GM18519 (cell line): ENCODE measurements around the gene LRP1-AS.

Experiments used
- ATAC-seq: cut with Tn5 transposase; IDR thresholded peaks from one replicate; pipeline ENCODE4 v1.9.1; 2021; ENCODE audit warnings: mild to moderate bottlenecking, moderate library complexity; ENCODE audit not compliant: unreplicated experiment, low FRiP score

The LRP1-AS gene

DNA sequence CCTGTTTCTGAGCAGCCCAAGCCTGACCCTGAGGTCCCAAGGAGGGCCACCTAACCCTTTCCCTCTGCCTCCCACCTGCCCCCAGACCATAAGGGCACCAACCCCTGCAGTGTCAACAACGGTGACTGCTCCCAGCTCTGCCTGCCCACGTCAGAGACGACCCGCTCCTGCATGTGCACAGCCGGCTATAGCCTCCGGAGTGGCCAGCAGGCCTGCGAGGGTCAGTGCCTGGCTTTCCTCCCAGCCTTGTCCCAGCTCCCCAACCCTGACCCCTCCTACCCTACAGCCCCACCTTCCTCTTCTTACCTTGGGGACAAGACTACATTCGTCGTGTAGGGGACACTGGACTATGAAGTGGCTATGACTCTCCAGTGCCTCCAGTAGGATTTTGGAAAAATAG, 33.7 kb upstream of the LRP1-AS start:
- no peak for ATAC-seq

DNA sequence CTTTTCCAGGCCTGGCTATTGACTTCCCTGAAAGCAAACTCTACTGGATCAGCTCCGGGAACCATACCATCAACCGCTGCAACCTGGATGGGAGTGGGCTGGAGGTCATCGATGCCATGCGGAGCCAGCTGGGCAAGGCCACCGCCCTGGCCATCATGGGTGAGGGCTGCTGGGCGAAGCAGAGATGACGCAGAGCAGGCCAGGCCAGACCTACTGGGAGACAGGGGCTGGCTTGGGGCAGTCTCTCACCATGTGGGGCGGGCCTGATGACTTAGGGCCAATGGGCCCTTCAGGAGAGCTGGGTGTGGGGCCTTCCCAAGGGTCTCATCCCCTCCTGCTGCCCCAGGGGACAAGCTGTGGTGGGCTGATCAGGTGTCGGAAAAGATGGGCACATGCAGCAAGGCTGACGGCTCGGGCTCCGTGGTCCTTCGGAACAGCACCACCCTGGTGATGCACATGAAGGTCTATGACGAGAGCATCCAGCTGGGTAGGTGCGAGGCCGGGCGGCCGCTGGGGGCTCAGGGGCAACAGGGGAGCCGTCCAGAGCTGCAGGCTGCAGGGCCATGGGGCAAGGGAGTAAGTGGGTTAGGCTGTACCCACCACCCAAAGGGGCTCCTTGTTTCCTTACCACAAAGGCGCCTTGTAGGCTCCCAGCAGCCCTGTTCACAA, 33.0 kb upstream of the LRP1-AS start:
- no peak for ATAC-seq

DNA sequence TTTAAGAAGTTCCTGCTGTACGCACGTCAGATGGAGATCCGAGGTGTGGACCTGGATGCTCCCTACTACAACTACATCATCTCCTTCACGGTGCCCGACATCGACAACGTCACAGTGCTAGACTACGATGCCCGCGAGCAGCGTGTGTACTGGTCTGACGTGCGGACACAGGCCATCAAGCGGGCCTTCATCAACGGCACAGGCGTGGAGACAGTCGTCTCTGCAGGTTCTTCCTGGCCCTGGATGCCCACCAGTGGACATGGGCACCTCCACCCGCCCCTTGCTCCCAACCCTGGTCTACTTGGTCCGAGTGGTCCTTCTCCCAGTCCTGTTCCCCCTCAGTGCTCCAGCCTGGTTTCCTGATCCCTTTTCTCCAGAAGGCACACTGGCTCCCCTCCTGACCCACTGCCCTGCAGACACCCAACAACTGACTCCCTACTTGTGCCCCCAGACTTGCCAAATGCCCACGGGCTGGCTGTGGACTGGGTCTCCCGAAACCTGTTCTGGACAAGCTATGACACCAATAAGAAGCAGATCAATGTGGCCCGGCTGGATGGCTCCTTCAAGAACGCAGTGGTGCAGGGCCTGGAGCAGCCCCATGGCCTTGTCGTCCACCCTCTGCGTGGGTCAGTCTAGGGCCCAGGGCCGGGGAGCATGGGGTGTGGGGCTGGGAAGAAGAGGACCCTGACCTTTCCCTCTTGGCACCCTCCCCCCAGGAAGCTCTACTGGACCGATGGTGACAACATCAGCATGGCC, 32.1 kb upstream of the LRP1-AS start:
- ATAC-seq, result no peak

DNA sequence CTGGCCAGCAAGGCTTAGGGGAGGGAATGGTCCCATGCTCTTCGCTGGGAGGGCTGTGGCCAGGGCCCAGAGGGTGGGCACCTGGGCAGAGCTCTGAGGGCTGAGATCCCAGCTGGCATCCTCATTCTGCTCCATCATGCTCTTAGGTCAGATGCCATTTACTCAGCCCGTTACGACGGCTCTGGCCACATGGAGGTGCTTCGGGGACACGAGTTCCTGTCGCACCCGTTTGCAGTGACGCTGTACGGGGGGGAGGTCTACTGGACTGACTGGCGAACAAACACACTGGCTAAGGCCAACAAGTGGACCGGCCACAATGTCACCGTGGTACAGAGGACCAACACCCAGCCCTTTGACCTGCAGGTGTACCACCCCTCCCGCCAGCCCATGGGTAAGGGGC, 30.8 kb upstream of the LRP1-AS start:
- ATAC-seq, result no peak

DNA sequence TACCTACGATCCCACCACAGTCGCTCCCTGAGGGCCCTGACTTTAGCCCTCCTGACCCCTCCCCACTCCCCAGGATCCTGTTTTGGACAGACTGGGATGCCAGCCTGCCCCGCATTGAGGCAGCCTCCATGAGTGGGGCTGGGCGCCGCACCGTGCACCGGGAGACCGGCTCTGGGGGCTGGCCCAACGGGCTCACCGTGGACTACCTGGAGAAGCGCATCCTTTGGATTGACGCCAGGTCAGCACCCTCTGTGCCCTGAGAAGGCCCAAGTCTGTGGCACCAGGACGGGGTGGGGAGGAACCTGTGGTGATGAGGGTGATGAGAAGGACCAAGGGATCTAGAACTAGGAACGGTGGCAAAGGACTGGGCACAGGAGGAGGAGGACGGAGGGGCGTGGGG, 29.9 kb upstream of the LRP1-AS start:
- no peak for ATAC-seq

DNA sequence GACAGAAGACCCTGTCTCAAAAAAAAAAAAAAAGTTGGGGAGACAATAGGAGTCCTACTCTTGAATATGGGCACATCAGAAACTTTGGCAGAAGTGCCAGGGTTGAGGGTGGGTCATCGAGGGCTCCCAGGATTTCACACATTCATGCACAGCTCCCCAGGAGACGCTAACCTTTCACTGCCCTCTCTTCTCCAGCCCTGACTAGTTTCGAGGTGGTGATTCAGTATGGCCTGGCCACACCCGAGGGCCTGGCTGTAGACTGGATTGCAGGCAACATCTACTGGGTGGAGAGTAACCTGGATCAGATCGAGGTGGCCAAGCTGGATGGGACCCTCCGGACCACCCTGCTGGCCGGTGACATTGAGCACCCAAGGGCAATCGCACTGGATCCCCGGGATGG, 29.4 kb upstream of the LRP1-AS start:
- no peak for ATAC-seq

DNA sequence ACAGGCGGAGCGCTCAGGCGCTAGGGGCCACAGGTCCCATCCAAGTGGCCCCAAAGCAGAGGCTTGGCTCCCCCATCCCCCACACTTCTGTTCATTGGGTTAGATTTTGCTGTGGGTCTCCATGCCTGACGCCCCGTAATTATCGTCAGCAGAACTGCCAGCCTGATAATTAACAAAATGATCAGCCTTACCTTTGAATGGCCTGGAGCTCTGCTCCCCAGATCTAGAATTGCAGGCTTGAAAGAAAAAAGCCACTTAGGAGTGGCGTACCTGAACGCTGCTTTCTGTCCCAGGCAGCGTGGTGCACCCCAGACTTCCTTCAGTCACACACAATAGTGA, 28.7 kb upstream of the LRP1-AS start:
- ATAC-seq, result no peak

DNA sequence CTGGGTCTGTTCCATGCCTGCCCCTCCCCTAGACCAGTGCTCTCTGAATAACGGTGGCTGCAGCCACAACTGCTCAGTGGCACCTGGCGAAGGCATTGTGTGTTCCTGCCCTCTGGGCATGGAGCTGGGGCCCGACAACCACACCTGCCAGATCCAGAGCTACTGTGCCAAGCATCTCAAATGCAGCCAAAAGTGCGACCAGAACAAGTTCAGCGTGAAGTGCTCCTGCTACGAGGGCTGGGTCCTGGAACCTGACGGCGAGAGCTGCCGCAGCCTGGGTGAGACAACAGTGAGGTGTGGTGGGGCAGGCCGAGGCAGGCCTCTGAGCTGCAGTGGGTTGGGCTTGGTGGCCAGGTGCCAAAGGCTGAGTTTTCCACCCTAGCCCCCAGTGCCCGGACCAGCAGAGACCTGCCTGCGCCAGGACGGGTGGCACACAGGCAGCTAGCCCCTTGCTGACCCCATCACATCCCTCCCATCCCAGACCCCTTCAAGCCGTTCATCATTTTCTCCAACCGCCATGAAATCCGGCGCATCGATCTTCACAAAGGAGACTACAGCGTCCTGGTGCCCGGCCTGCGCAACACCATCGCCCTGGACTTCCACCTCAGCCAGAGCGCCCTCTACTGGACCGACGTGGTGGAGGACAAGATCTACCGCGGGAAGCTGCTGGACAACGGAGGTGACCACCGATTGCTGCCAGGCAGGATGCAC, 28.2 kb upstream of the LRP1-AS start:
- no peak for ATAC-seq

DNA sequence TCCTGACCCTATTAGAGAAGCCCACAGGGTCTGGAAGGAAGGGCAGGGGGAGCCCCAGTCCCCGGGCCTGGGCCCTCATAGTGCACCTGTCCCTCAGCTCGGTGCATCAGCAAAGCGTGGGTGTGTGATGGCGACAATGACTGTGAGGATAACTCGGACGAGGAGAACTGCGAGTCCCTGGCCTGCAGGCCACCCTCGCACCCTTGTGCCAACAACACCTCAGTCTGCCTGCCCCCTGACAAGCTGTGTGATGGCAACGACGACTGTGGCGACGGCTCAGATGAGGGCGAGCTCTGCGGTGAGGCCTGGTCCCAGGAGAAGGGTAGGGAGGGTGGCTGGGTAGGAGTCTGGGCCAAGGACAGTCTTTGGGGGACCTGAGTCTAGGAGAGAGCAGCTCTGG, 26.3 kb upstream of the LRP1-AS start:
- no peak for ATAC-seq

DNA sequence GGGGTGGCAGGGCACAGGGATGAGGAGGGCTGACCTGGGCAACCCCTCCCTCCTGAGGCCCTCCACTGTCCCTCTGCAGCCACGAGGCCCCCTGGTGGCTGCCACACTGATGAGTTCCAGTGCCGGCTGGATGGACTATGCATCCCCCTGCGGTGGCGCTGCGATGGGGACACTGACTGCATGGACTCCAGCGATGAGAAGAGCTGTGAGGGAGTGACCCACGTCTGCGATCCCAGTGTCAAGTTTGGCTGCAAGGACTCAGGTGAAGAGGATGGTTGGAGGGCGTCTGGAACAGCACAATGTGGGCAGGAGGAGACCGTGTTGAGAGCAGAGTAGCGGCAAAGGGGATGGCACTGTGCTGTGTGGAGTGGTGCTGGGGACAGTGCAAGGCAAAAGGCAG, 25.7 kb upstream of the LRP1-AS start:
- ATAC-seq, result no peak

DNA sequence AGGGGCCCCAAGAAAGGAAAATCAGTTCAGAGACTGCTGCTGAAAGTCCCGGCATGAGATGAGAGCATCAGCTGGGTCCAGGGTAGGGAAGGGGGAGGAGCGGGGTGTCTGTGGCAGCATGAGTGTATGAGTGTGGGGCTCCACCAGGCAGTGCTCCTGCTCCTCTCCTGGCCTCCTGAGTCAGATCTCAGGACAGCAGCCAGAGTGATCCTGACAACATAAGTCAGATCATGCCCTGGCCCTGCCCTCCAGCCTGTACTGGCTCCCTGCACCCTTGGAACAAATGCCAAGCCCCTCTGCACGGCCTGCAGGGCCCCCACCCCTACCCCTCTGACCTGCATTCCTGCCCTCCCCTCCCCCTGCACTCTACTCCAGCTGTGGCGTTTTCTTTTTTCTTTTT, 24.2 kb upstream of the LRP1-AS start:
- no peak for ATAC-seq

DNA sequence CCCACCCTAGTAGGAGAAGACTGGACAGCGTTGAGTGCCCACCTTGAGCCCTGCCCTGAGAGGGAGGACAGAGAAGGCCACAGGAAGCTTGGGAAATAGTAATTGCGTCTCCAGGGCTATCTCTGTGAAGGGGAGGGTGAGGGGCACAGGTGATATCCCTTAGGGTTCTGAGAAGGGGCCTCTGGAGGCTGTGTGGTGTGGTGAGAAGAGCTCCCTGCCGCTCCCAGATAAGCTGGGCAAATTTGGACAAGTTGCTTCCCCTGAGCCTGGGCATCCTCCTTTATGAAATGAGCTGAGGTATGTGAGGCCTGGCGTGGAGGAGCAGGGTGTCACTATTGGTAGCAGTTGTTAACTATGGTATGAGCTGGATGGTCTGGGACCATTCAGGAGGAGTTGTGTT, 23.5 kb upstream of the LRP1-AS start:
- ATAC-seq, result no peak

DNA sequence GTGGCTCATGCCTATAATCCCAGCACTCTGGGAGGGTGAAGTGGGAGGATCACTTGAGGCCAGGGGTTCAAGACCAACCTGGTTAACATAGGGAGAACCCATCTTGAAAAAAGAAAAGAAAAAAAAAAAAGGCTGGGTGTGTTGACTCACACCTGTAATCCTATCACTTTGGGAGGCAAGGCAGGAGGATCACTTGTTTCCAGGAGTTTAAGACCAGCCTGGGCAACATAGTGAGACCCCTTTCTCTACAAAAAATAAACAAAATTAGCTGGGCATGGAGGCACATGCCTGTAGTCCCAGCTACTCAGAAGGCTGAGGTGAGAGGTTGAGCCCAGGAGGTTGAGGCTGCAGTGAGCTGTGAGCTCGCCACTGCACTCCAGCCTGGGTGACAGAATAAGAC, 23.0 kb upstream of the LRP1-AS start:
- no peak for ATAC-seq

DNA sequence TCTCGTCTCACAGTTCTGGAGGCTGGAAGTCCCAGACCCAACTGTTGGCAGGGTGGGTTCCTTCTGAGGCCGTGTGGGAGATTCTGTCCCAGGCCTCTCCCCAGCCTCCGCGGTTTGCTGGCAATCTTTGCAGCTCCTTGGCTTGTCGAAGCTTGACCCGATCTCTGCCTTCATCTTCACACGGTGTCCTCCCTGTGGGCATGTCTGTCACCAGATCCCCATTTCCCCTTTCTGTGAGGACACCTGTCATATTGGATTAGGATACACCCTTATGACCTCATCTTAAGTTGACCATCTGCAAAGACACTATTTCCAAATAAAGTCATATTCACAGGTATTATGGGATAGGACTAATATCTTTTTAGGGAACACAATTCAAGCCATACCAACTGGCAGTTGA, 22.6 kb upstream of the LRP1-AS start:
- ATAC-seq, result no peak

DNA sequence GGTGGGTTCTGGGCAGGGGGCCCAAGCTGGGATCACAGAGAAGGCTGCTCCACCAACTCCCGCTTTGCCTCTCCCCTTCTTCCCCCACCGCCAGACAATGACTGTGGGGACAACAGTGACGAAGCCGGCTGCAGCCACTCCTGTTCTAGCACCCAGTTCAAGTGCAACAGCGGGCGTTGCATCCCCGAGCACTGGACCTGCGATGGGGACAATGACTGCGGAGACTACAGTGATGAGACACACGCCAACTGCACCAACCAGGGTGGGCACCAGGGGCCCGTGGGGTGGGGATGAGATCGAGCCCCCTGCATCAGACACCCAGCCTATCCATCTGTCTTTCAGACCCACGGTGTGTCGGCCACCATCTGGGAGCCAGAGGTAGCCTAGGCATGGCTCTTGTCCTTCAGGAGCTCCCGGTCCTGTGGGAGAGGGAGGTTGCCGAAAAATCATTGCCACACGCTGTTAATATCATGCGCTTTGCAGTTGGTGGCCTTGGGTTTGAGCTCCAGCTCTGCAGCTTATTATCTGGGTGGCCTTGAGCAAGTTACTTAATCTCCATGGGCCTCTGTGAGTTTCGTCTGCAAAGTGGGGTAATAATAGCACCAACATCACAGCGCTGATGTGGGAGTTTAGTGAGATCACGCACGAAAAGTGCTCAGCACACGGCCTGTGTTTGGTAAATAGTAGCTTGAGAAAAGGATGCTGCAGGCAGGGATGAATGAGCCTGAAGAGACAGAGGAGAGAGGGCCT, 21.8 kb upstream of the LRP1-AS start:
- no peak for ATAC-seq

DNA sequence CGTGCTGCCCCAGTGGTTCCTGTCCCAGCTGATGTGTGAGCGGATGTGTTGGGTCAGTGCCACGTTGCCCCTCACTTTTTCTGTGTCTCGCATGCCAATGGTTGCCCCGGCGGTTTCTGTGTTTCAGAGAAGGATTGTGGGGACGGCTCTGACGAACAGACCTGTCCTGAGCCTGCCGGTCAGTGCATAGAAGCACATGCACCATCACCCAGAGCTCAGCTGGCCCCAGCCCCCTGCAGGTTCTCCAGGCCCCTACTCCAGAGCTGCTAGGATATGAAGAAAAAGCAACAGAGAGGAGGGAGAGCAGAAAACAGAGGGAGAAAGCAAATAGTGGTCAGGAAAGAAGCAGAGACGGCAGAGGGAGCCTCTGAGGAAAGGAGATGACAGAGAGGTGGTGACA, 20.6 kb upstream of the LRP1-AS start:
- no peak for ATAC-seq

DNA sequence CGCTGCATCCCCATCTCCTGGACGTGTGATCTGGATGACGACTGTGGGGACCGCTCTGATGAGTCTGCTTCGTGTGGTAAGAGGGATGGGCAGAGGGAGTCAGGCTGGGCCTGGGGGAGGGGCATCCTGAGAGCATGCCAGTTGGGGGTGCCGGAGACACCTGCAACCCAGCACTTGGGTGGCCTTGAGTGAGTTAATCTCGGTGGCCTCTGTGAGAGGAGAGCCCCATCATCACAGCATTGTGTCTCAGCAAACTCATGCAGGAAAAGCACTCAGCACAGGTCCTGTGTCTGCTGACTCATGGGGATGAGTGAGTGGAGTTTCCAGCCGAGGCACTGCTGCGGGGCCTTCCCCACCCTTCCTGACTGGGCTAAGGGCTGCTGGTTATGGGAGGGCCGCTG, 19.6 kb upstream of the LRP1-AS start:
- no peak for ATAC-seq

DNA sequence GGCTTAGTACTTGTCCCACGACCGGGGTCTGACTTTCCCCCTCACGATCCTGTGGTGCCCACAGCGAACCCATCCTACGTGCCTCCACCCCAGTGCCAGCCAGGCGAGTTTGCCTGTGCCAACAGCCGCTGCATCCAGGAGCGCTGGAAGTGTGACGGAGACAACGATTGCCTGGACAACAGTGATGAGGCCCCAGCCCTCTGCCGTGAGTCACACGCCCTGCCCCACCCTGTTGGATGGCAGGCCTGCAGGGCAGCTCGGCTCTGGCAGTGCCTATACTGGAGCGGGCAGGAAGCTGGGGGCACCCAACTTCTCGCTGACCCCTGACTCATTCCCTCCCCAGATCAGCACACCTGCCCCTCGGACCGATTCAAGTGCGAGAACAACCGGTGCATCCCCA, 18.3 kb upstream of the LRP1-AS start:
- ATAC-seq, result no peak

DNA sequence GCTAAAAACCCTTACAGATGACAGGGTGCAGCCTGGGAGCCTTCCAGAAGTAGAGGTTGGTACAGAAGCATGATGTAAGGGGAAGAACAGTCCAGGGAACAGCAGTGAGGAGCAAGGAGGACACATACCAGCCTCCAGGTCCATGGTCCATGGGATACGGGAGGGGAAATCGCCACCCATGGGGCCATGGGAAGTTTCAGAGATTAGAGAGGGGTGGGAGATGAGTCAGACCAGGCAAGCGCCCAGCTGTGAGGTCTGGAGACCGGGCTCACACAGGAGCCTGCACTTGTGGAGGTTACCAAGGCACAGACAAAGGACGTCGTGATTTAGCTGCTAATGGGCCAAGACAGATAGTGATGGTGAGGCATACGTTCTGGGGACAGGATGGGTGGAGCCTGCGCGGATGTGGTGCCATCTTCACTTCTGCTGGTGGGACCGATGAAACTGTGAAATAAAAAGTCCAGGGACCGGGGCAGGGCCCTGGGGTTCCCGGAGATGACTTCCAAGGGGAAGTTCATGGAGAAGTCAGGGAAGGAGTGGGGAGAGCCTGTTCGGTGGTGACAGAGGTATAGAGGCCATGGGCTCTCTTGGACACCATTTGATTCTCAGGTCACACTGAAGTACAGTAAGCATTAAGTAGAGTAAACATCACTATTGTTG, 17.7 kb upstream of the LRP1-AS start:
- ATAC-seq, result no peak

DNA sequence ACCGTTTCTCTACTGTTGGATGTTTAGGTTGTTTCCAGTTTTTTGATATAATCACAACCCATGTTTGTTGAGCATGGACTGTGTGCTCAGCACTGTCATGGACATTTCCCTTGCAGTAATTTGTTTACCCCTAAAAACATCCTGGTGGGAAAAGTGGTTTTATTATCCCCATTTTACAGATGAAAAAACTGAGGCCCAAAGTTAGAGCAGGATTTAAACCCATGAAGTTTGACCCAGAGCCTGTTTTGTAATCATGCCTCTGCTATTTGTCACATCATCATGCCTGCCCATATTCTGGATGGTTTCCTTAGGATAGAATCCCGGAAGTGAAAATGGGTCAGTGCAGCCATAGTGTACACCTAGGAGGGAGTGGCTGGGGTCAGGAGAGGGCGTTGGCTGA, 17.0 kb upstream of the LRP1-AS start:
- no peak for ATAC-seq
